Measurements from ENCODE around the gene KCNS1.

KCNS1 gene

GRCh38 chr20:45058168-45058850 lies 42.6 kb downstream of the KCNS1 start:
- in situ Hi-C loops (cut with HindIII; ENCODE audit: low pct_ligation_motif_present, low pct_unique_long_range_greater_than_20kb, low sequenced_read_pairs): no loop called here
- no peak for DNase-seq

GRCh38 chr20:45056473-45057173 lies 44.3 kb downstream of the KCNS1 start:
- in situ Hi-C loops (cut with HindIII; ENCODE audit: low pct_ligation_motif_present, low pct_unique_long_range_greater_than_20kb, low sequenced_read_pairs): no loop called here
- no peak for DNase-seq

- DNase-seq: no peak
- in situ Hi-C loops (cut with HindIII; ENCODE audit: low pct_ligation_motif_present, low pct_unique_long_range_greater_than_20kb, low sequenced_read_pairs): no loop called here
Measured at GRCh38 chr20:45055056-45055455, 45.9 kb downstream of the KCNS1 start.

- in situ Hi-C loops (cut with HindIII; ENCODE audit: low pct_ligation_motif_present, low pct_unique_long_range_greater_than_20kb, low sequenced_read_pairs): no loop called here
- no peak for DNase-seq
Measured at GRCh38 chr20:45053430-45054351, 47.2 kb downstream of the KCNS1 start.

- DNase-seq: no peak
- in situ Hi-C loops (cut with HindIII; ENCODE audit: low pct_ligation_motif_present, low pct_unique_long_range_greater_than_20kb, low sequenced_read_pairs): no loop called here
Measured at GRCh38 chr20:45052698-45053429, 48.1 kb downstream of the KCNS1 start.

- in situ Hi-C loops (cut with HindIII; ENCODE audit: low pct_ligation_motif_present, low pct_unique_long_range_greater_than_20kb, low sequenced_read_pairs): no loop called here
- no peak for DNase-seq
Measured at GRCh38 chr20:45051204-45052060, 49.5 kb downstream of the KCNS1 start.

- in situ Hi-C loops (cut with HindIII; ENCODE audit: low pct_ligation_motif_present, low pct_unique_long_range_greater_than_20kb, low sequenced_read_pairs): no loop called here
- no peak for DNase-seq
Measured at GRCh38 chr20:45049904-45050471, 50.9 kb downstream of the KCNS1 start.

- DNase-seq: no peak
- in situ Hi-C loops (cut with HindIII; ENCODE audit: low pct_ligation_motif_present, low pct_unique_long_range_greater_than_20kb, low sequenced_read_pairs): no loop called here
Measured at GRCh38 chr20:45049438-45049837, 51.5 kb downstream of the KCNS1 start.

- in situ Hi-C loops (cut with HindIII; ENCODE audit: low pct_ligation_motif_present, low pct_unique_long_range_greater_than_20kb, low sequenced_read_pairs): no loop called here
- no peak for DNase-seq
Measured at GRCh38 chr20:45047581-45048119, 53.3 kb downstream of the KCNS1 start.

- in situ Hi-C loops (cut with HindIII; ENCODE audit: low pct_ligation_motif_present, low pct_unique_long_range_greater_than_20kb, low sequenced_read_pairs): no loop called here
- DNase-seq: no peak
Measured at GRCh38 chr20:45044601-45045000, 56.3 kb downstream of the KCNS1 start.

GRCh38 chr20:45044084-45044573 lies 56.8 kb downstream of the KCNS1 start:
- in situ Hi-C loops (cut with HindIII; ENCODE audit: low pct_ligation_motif_present, low pct_unique_long_range_greater_than_20kb, low sequenced_read_pairs): no loop called here
- peak; percentile 79 for DNase-seq

GRCh38 chr20:45042978-45043377 lies 57.9 kb downstream of the KCNS1 start:
- no peak for DNase-seq
- in situ Hi-C loops (cut with HindIII; ENCODE audit: low pct_ligation_motif_present, low pct_unique_long_range_greater_than_20kb, low sequenced_read_pairs): no loop called here
